Endodermal cell (in vitro differentiated cells): ENCODE results near the gene TFEB. TPM values are rescaled to one million over a fixed set of nuclear protein-coding genes. Genes with fewer than 3 reads are reported as not detected.

ENCODE experiments used
- DNase-seq: peaks from one replicate; pipeline ENCODE4 v3.0.0-alpha.2; 2017
- H3K27ac ChIP-seq: 2 replicates; pipeline ENCODE4 v1.5.1; 2013; ENCODE audit warnings: mild to moderate bottlenecking, low read depth, low read length, moderate library complexity
- H3K27me3 ChIP-seq: 2 replicates; pipeline ENCODE4 v1.6.1; 2013; ENCODE audit warnings: mild to moderate bottlenecking, low read length, moderate library complexity; ENCODE audit not compliant: insufficient read depth, control insufficient read depth, poor library complexity, severe bottlenecking
- H3K36me3 ChIP-seq: 2 replicates; pipeline ENCODE4 v1.7.0; 2013; ENCODE audit warnings: mild to moderate bottlenecking, low read length, moderate library complexity; ENCODE audit not compliant: control insufficient read depth, insufficient read depth
- H3K4me1 ChIP-seq: one replicate; pipeline ENCODE4 v1.7.0; 2013; ENCODE audit warnings: low read length; ENCODE audit not compliant: control insufficient read depth, insufficient read depth
- H3K4me3 ChIP-seq: 2 replicates; pipeline ENCODE4 v1.5.1; 2013; ENCODE audit warnings: mild to moderate bottlenecking, low read length, moderate library complexity
- H3K9ac ChIP-seq: 2 replicates; pipeline ENCODE4 v1.6.1; 2013; ENCODE audit warnings: mild to moderate bottlenecking, low read length, moderate library complexity; ENCODE audit not compliant: poor library complexity, severe bottlenecking; ENCODE audit errors: extremely low read depth
- H3K9me3 ChIP-seq: 2 replicates; pipeline ENCODE4 v1.6.1; 2013; ENCODE audit warnings: mild to moderate bottlenecking, low read length, moderate library complexity; ENCODE audit not compliant: control insufficient read depth
- H3K27ac Mint-ChIP-seq: 2 replicates; pipeline ENCODE4 v1.8.0; 2020; ENCODE audit warnings: mixed read lengths
- H3K27me3 Mint-ChIP-seq: 2 replicates; pipeline ENCODE4 v1.8.0; 2021; ENCODE audit warnings: mild to moderate bottlenecking, mixed read lengths; ENCODE audit not compliant: insufficient read depth
- H3K36me3 Mint-ChIP-seq: 2 replicates; pipeline ENCODE4 v1.8.0; 2020; ENCODE audit warnings: low read depth, mixed read lengths
- H3K4me1 Mint-ChIP-seq: 2 replicates; pipeline ENCODE4 v1.8.0; 2020; ENCODE audit warnings: mixed read lengths
- H3K4me3 Mint-ChIP-seq: 2 replicates; pipeline ENCODE4 v1.8.0; 2020; ENCODE audit warnings: mild to moderate bottlenecking, moderate library complexity, mixed read lengths
- H3K9me3 Mint-ChIP-seq: 2 replicates; pipeline ENCODE4 v1.8.0; 2020; ENCODE audit warnings: mild to moderate bottlenecking, mixed read lengths
- CTCF ChIP-seq: fragments of 200-600 bp; sonication (generic); conservative IDR thresholded peaks from 2 replicates; pipeline ENCODE4 v1.5.0; 2021; ENCODE audit warnings: antibody characterized with exemption, mild to moderate bottlenecking
- WGBS, 2 experiments: methylation state at CpG; one replicate each; pipeline versions ENCODE4 v1.1.5 to v1.1.7; 2013; ENCODE audit warnings: missing lambda C conversion rate in 2 of 2, mixed read lengths in 1 of 2; ENCODE audit not compliant: insufficient coverage in 1 of 2, insufficient read length in 1 of 2; 5-methylcytosine and 5-hydroxymethylcytosine counted together
- total RNA-seq, 2 donors: library from RNA; stranded (reverse); fragmentation: NEBNext Ultra II Directional in 1 of 2; extraction: Animal tissue kit (Norgen Biotek cat#: 25700) in 1 of 2; gene quantifications; 2 replicates in 1 of 2; 3 replicates in 1 of 2; pipeline ENCODE4 v1.2.1, GENCODE V29; 2021

The TFEB gene
- total RNA-seq, 2 donors from 2014 or later = 0.24 TPM; not detected in 1

DNA sequence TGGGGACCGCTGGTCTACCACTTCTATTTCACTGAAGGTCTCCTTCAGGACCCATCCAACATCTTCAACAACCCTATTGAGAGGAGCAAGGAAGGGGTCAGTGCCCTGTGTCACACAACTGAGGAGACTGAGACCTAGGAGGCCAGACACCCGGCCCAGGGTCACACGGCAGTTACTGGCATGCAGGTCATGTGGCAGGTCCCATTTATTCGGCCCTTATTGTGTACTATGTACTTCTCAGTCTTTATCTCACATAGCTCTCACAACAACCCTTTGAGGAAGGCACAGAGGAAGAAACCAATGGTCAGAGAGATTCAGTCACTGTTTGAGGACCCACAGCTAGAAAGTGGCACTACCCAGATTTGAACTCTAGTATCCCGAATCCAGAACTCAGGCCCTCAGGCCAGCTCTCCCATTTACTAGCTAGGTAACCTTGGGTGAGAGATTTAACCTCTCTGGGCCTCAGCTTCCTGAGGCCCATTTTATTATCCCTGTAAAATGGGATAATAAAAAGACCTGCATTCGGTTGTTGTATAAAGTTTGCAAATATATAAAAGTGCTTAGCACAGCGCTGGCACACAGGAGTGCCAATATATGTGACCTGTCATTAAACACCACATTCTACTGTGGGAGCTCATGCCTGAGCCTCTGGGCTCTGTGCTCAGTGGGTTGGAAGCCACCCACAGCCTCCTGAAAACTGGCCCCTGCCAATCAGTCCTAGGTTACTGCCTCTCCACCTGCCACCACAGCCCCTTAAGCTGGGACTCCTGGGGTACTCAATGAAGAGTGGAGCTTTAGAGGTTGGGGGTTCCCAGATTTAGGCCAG, 15.8 kb downstream of the TFEB start:
- H3K4me3 Mint-ChIP-seq = no peak overlapping the region
- no peaks in the 10 kb centered on the region for H3K9me3 Mint-ChIP-seq
- H3K27ac Mint-ChIP-seq = no peak overlapping the region
- TF ChIP-seq CTCF = no peak
- WGBS, 2 experiments = 88 to 95% methylated on average over 6 to 7 of the region's 7 CpGs
- Histone ChIP-seq H3K4me1 (no peaks in the 10 kb centered on the region), H3K27ac (no peak overlapping the region), H3K9ac (no peak overlapping the region), H3K36me3 (no peaks in the 10 kb centered on the region), H3K9me3 (no peaks in the 10 kb centered on the region), H3K27me3 (no peaks in the 10 kb centered on the region), H3K4me3 (no peak overlapping the region)
- no peaks in the 10 kb centered on the region for H3K36me3 Mint-ChIP-seq
- peaks cover 13% of the 10 kb centered on the region for H3K4me1 Mint-ChIP-seq
- DNase-seq = no peak
- peaks cover 3% of the 10 kb centered on the region for H3K27me3 Mint-ChIP-seq

DNA sequence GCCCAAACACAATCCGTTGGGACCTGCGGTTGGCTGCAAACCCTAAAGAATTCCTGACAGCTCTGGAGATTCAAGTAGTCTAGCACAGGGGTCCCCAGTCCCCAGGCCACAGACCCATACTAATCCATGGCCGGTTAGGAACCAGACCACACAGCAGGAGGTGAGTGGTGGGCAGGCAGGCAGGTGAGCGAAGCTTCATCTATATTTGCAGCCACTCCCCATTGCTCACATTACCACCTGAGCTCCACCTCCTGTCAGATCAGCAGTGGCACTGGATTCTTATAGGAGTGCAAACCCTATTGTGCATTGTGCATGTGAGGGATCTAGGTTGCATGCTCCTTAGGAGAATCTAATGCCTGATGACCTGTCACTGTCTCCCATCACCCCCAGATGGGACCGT, 16.6 kb downstream of the TFEB start:
- Mint-ChIP-seq H3K4me3 (no peak overlapping the region), H3K27me3 (peaks cover 3% of the 10 kb centered on the region), H3K4me1 (peaks cover 8% of the 10 kb centered on the region), H3K36me3 (no peaks in the 10 kb centered on the region), H3K9me3 (no peaks in the 10 kb centered on the region), H3K27ac (no peak overlapping the region)
- 87 to 95% methylated on average over 2 to 5 of the region's 5 CpGs for WGBS, 2 experiments
- H3K27me3 ChIP-seq = no peaks in the 10 kb centered on the region
- H3K27ac ChIP-seq = no peak overlapping the region
- H3K4me1 ChIP-seq = no peaks in the 10 kb centered on the region
- no peak overlapping the region for H3K9ac ChIP-seq
- no peak overlapping the region for H3K4me3 ChIP-seq
- no peaks in the 10 kb centered on the region for H3K36me3 ChIP-seq
- no peaks in the 10 kb centered on the region for H3K9me3 ChIP-seq
- DNase-seq = no peak
- TF ChIP-seq CTCF = no peak

- Mint-ChIP-seq H3K36me3 (no peaks in the 10 kb centered on the region), H3K27ac (no peak overlapping the region), H3K9me3 (no peaks in the 10 kb centered on the region), H3K4me1 (no peaks in the 10 kb centered on the region), H3K27me3 (peaks cover 3% of the 10 kb centered on the region), H3K4me3 (no peak overlapping the region)
- DNase-seq = no peak
- no peak overlapping the region for H3K27ac ChIP-seq
- H3K4me3 ChIP-seq = no peak overlapping the region
- no peaks in the 10 kb centered on the region for H3K36me3 ChIP-seq
- no peaks in the 10 kb centered on the region for H3K9me3 ChIP-seq
- H3K9ac ChIP-seq = no peak overlapping the region
- WGBS, 2 experiments = 92% methylated on average over 1 of the region's 1 CpG; no CpG with 5 or more reads in 1 of the 2 experiments
- TF ChIP-seq CTCF = no peak
- H3K4me1 ChIP-seq = no peaks in the 10 kb centered on the region
- no peaks in the 10 kb centered on the region for H3K27me3 ChIP-seq
These were observed 18.0 kb downstream of the TFEB start for GRCh38 chr6:41717392-41717736.
